ENCODE data around the gene FAM89B.
A peak's percentile ranks its signal among the peaks of the same experiment; 100 is the strongest.

Gene FAM89B

GRCh38 chr11:65530157-65530496, 42.2 kb upstream of the FAM89B start:
- Histone ChIP-seq H3K4me1 (ENCODE audit: insufficient read depth, poor library complexity, severe bottlenecking) (peaks cover 3% of the 10 kb centered on the region), H3K27ac (ENCODE audit: poor library complexity, severe bottlenecking) (no peak overlapping the region), H3K27me3 (ENCODE audit: insufficient read depth, poor library complexity, severe bottlenecking) (no peaks in the 10 kb centered on the region), H3K36me3 (ENCODE audit: low read depth) (peaks cover 69% of the 10 kb centered on the region), H3K4me3 (ENCODE audit: severe bottlenecking) (no peak overlapping the region), H3K9me3 (ENCODE audit: severe bottlenecking) (no peaks in the 10 kb centered on the region)
- ATAC-seq (ENCODE audit: low read depth) (0 out of 3 replicates have a peak, but pooled peaks have one; percentile 30), DNase-seq (ENCODE audit: low spot score) (no peak)
- peak; percentile 19 for TF ChIP-seq CTCF (IDR thresholded peaks at IDR 0.05; ENCODE audit: poor library complexity, severe bottlenecking)

- Histone ChIP-seq H3K9me3 (ENCODE audit: severe bottlenecking) (no peaks in the 10 kb centered on the region), H3K27me3 (ENCODE audit: insufficient read depth, poor library complexity, severe bottlenecking) (no peaks in the 10 kb centered on the region), H3K36me3 (ENCODE audit: low read depth) (peaks cover 57% of the 10 kb centered on the region), H3K4me3 (ENCODE audit: severe bottlenecking) (no peak overlapping the region), H3K27ac (ENCODE audit: poor library complexity, severe bottlenecking) (no peak overlapping the region), H3K4me1 (ENCODE audit: insufficient read depth, poor library complexity, severe bottlenecking) (no peaks in the 10 kb centered on the region)
- no peak for TF ChIP-seq CTCF (IDR thresholded peaks at IDR 0.05; ENCODE audit: poor library complexity, severe bottlenecking)
- ATAC-seq (ENCODE audit: low read depth) (no peak), DNase-seq (ENCODE audit: low spot score) (no peak)
Observed at GRCh38 chr11:65532388-65533064, 39.8 kb upstream of the FAM89B start.

- no peak overlapping the region for H3K4me3 ChIP-seq (ENCODE audit: severe bottlenecking)
- DNase-seq (ENCODE audit: low spot score) (no peak), ATAC-seq (ENCODE audit: low read depth) (no peak)
- H3K9me3 ChIP-seq (ENCODE audit: severe bottlenecking) = no peaks in the 10 kb centered on the region
- H3K36me3 ChIP-seq (ENCODE audit: low read depth) = peaks cover 41% of the 10 kb centered on the region
- no peak for TF ChIP-seq CTCF (IDR thresholded peaks at IDR 0.05; ENCODE audit: poor library complexity, severe bottlenecking)
- no peak overlapping the region for H3K27ac ChIP-seq (ENCODE audit: poor library complexity, severe bottlenecking)
- H3K4me1 ChIP-seq (ENCODE audit: insufficient read depth, poor library complexity, severe bottlenecking) = no peaks in the 10 kb centered on the region
- H3K27me3 ChIP-seq (ENCODE audit: insufficient read depth, poor library complexity, severe bottlenecking) = no peaks in the 10 kb centered on the region
Observed at GRCh38 chr11:65535102-65535501, 37.2 kb upstream of the FAM89B start.

- no peak for TF ChIP-seq CTCF (IDR thresholded peaks at IDR 0.05; ENCODE audit: poor library complexity, severe bottlenecking)
- Histone ChIP-seq H3K36me3 (ENCODE audit: low read depth) (peaks cover 25% of the 10 kb centered on the region), H3K27me3 (ENCODE audit: insufficient read depth, poor library complexity, severe bottlenecking) (no peaks in the 10 kb centered on the region), H3K4me3 (ENCODE audit: severe bottlenecking) (no peak overlapping the region), H3K27ac (ENCODE audit: poor library complexity, severe bottlenecking) (no peak overlapping the region), H3K9me3 (ENCODE audit: severe bottlenecking) (no peaks in the 10 kb centered on the region), H3K4me1 (ENCODE audit: insufficient read depth, poor library complexity, severe bottlenecking) (peaks cover 7% of the 10 kb centered on the region)
- ATAC-seq (ENCODE audit: low read depth) = no peak
- no peak for DNase-seq (ENCODE audit: low spot score)
Observed at GRCh38 chr11:65536412-65537295, 35.7 kb upstream of the FAM89B start.

GRCh38 chr11:65537296-65537597, 35.1 kb upstream of the FAM89B start:
- Histone ChIP-seq H3K36me3 (ENCODE audit: low read depth) (peaks cover 21% of the 10 kb centered on the region), H3K9me3 (ENCODE audit: severe bottlenecking) (no peaks in the 10 kb centered on the region), H3K27ac (ENCODE audit: poor library complexity, severe bottlenecking) (no peak overlapping the region), H3K4me3 (ENCODE audit: severe bottlenecking) (no peak overlapping the region), H3K4me1 (ENCODE audit: insufficient read depth, poor library complexity, severe bottlenecking) (peaks cover 11% of the 10 kb centered on the region), H3K27me3 (ENCODE audit: insufficient read depth, poor library complexity, severe bottlenecking) (no peaks in the 10 kb centered on the region)
- DNase-seq (ENCODE audit: low spot score) (no peak), ATAC-seq (ENCODE audit: low read depth) (no peak)
- TF ChIP-seq CTCF (IDR thresholded peaks at IDR 0.05; ENCODE audit: poor library complexity, severe bottlenecking) = no peak
